ENCODE measurements around the gene LRRC10B.

Gene LRRC10B

DNA sequence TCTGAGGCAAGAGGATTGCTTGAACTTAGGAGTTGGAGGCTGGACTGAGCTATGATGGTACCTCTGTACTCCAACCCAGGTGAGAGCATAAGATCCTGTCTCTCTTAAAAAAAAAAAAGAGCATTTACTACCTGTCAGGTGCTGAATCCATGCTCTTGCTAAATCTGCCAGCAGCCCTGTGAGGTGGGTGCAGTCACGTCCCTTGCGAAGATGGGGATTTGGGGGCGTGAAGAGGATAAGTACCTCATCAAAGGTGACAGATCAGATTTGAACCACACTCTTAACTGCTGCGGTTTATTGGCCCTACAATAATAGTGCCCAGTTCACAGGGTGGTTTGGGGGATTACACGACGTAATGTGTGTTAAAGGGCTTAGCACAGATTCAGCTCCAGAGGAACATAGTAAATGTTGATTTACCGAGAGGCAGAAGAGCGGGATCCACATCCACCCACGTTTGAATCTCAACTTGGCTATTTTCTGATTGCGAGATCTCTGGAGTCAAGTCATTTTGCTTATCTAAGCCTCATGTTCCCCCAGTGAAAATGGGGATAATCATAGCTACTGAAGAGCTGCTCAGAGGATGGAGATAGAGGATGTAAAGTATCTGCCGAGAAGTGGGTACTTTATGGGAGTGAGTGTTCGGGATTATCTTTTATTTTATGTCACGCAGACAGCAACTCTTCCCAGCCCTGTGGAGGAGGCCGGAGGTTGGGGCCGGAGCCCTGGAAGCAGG, 28.1 kb upstream of the LRRC10B start:
- peaks cover 52% of the 10 kb centered on the region for H3K27me3 ChIP-seq (ENCODE audit: insufficient read depth, low read depth)
- no peak overlapping the region for H2AFZ ChIP-seq (ENCODE audit: low read depth)
- H3K4me2 ChIP-seq = no peak overlapping the region
- no peaks in the 10 kb centered on the region for H3K4me1 ChIP-seq (ENCODE audit: low read depth, poor library complexity, severe bottlenecking)
- H3K9ac ChIP-seq = no peak overlapping the region
- no peaks in the 10 kb centered on the region for H3K79me2 ChIP-seq (ENCODE audit: insufficient read depth, low read depth)
- no peak overlapping the region for H3K4me3 ChIP-seq (IDR thresholded peaks at IDR 0.05; ENCODE audit: insufficient read depth, low read depth, low read length)
- H3K36me3 ChIP-seq (ENCODE audit: insufficient read depth) = no peaks in the 10 kb centered on the region
- H4K20me1 ChIP-seq (ENCODE audit: insufficient read depth) = no peaks in the 10 kb centered on the region
- H3K27ac ChIP-seq = no peak overlapping the region
- TF ChIP-seq, protein P1, sequence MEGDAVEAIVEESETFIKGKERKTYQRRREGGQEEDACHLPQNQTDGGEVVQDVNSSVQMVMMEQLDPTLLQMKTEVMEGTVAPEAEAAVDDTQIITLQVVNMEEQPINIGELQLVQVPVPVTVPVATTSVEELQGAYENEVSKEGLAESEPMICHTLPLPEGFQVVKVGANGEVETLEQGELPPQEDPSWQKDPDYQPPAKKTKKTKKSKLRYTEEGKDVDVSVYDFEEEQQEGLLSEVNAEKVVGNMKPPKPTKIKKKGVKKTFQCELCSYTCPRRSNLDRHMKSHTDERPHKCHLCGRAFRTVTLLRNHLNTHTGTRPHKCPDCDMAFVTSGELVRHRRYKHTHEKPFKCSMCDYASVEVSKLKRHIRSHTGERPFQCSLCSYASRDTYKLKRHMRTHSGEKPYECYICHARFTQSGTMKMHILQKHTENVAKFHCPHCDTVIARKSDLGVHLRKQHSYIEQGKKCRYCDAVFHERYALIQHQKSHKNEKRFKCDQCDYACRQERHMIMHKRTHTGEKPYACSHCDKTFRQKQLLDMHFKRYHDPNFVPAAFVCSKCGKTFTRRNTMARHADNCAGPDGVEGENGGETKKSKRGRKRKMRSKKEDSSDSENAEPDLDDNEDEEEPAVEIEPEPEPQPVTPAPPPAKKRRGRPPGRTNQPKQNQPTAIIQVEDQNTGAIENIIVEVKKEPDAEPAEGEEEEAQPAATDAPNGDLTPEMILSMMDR (conservative IDR thresholded peaks at IDR 0.05; ENCODE audit: low read depth, low read length) = no peak

DNA sequence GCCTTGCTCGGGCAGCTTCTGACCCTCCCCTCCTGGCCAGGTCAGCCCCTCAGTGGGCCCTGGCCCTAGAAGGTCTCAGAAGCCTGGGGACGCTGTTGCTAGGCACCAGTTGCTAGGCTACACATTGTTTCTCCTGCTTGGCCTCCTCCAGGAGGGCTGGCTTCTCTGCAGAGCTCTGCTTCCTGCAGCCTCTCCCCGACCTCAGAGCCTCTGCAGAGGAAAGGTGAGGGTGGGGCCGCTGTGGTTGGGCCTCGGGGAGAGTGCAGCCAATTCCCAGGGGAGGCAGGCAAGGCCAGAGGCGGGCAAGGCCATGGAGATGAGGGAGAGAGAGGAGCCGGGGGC, 27.6 kb upstream of the LRRC10B start:
- H3K4me2 ChIP-seq = no peak overlapping the region

DNA sequence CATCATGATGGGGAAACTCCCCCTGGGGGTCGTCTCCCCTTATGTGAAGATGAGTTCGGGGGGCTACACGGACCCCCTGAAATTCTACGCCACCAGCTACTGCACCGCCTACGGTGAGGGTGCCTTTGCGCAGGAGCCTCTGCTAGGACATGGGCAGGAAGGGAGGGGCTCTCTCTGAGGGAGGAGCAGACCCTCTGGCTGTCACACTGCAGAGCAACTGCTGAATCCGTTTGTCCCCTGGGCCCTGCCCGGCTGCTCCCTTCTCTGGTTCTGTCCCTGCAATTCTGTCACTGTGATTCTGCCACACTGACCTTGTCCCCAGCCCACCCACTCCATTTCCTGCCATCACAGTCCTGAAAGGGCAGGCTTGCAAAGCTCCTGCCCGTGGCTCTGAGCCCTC, 26.7 kb upstream of the LRRC10B start:
- H3K27ac ChIP-seq = no peak overlapping the region
- no peaks in the 10 kb centered on the region for H3K4me1 ChIP-seq (ENCODE audit: low read depth, poor library complexity, severe bottlenecking)
- no peaks in the 10 kb centered on the region for H3K36me3 ChIP-seq (ENCODE audit: insufficient read depth)
- TF ChIP-seq, protein P1 (conservative IDR thresholded peaks at IDR 0.05; ENCODE audit: low read depth, low read length) = no peak
- H3K4me2 ChIP-seq = no peak overlapping the region
- no peak overlapping the region for H2AFZ ChIP-seq (ENCODE audit: low read depth)
- no peaks in the 10 kb centered on the region for H3K79me2 ChIP-seq (ENCODE audit: insufficient read depth, low read depth)
- no peak overlapping the region for H3K4me3 ChIP-seq (IDR thresholded peaks at IDR 0.05; ENCODE audit: insufficient read depth, low read depth, low read length)
- H3K27me3 ChIP-seq (ENCODE audit: insufficient read depth, low read depth) = peaks cover 64% of the 10 kb centered on the region
- H3K9ac ChIP-seq = no peak overlapping the region
- no peaks in the 10 kb centered on the region for H4K20me1 ChIP-seq (ENCODE audit: insufficient read depth)

More for the DNA sequence above, 27.6 kb upstream of the LRRC10B start:
- Histone ChIP-seq H3K4me1 (ENCODE audit: low read depth, poor library complexity, severe bottlenecking) (no peaks in the 10 kb centered on the region), H3K27me3 (ENCODE audit: insufficient read depth, low read depth) (peaks cover 55% of the 10 kb centered on the region), H3K27ac (no peak overlapping the region), H3K9ac (no peak overlapping the region), H2AFZ (ENCODE audit: low read depth) (no peak overlapping the region), H4K20me1 (ENCODE audit: insufficient read depth) (no peaks in the 10 kb centered on the region), H3K4me3 (IDR thresholded peaks at IDR 0.05; ENCODE audit: insufficient read depth, low read depth, low read length) (no peak overlapping the region), H3K79me2 (ENCODE audit: insufficient read depth, low read depth) (no peaks in the 10 kb centered on the region), H3K36me3 (ENCODE audit: insufficient read depth) (no peaks in the 10 kb centered on the region)
- TF ChIP-seq, protein P1 (conservative IDR thresholded peaks at IDR 0.05; ENCODE audit: low read depth, low read length) = no peak

DNA sequence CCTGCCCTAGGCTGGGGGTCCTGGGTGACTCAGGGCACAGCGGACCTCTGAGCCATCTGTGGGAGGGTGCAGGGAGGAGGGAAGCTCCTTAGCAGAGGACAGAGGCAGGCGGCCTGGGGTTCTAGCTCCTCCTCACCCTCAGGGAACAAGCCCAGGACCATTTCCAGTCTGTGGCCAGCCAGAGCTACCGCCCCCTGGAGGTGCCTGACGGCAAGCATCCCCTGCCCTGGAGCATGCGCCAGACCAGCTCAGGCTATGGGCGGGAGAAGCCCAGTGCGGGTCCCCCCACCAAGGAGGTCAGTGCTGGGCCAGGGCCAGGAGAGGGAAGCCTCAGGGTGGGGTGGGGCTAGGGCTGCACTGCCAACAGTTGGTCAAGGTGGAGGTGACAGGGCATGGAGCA, 26.0 kb upstream of the LRRC10B start:
- Histone ChIP-seq H3K4me1 (ENCODE audit: low read depth, poor library complexity, severe bottlenecking) (no peaks in the 10 kb centered on the region), H3K9ac (no peak overlapping the region), H3K36me3 (ENCODE audit: insufficient read depth) (no peaks in the 10 kb centered on the region), H4K20me1 (ENCODE audit: insufficient read depth) (no peaks in the 10 kb centered on the region), H3K4me2 (no peak overlapping the region), H3K79me2 (ENCODE audit: insufficient read depth, low read depth) (no peaks in the 10 kb centered on the region), H2AFZ (ENCODE audit: low read depth) (no peak overlapping the region), H3K27me3 (ENCODE audit: insufficient read depth, low read depth) (peaks cover 71% of the 10 kb centered on the region), H3K27ac (no peak overlapping the region), H3K4me3 (IDR thresholded peaks at IDR 0.05; ENCODE audit: insufficient read depth, low read depth, low read length) (no peak overlapping the region)
- TF ChIP-seq, protein P1 (conservative IDR thresholded peaks at IDR 0.05; ENCODE audit: low read depth, low read length) = peak; percentile 45; the same call in 1 of the 2 replicates
